Activated T-helper 1 cell treated with Interleukin-2 at 50 U/mL for 16 hours (primary cell): Measurements from ENCODE around the gene AP5M1.
"Not testable (repeated sequence)": the region's sequence is repeated elsewhere in the genome, so short reads cannot be mapped to it uniquely, and the experiment has no call there.

ENCODE experiments used
- DNase-seq: peaks from one replicate; pipeline ENCODE4 v3.0.0-alpha.2; 2020; ENCODE audit warnings: low read depth

AP5M1 gene

GRCh38 chr14:57268161-57269069 lies at the start of gene AP5M1, which contains the start of gene EXOC5:
AP5M1 (plus strand) TSS chr14:57268971; CDS start chr14:57269315, 344 bp downstream.
EXOC5 (minus strand) TSS chr14:57268905; CDS start chr14:57268648, 257 bp downstream.
- DNase-seq: peak; percentile 86

DNA sequence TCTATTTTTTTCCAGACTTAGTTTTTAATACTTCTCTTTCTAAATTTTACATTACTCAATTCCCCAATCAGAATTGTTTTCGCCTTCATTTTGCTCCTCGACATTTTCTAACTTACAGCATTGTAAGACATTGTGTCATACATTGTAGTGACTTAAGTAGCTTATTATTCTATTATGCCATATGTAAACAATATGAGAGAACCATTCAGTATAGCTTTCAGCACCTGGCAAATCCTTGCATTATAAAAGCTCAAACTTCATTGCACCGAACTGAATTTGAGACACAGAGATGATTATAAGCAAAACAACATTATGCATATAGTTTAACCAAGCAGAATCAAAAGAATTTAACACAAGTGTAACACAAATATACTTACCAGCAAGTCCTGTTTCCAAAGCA lies 46.8 kb upstream of the AP5M1 start:
- DNase-seq: no peak

- DNase-seq: no peak
Measured at GRCh38 chr14:57227083-57227482, 41.7 kb upstream of the AP5M1 start.

DNA sequence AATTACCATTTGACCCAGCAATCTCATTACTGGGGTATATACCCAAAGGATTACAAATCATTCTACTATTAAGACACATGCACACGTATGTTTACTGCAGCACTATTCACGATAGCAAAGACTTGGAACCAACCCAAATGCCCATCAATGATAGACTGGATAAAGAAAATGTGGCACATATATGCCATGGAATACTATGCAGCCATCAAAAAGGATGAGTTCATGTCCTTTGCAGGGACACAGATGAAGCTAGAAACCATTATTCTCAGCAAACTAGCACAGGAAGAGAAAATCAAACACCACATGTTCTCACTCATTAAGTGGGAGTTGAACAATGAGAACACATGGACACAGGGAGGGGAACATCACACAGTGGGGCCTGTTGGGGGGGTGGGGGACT lies 40.5 kb upstream of the AP5M1 start:
- not testable (repeated sequence) for DNase-seq

- no peak for DNase-seq
Measured at GRCh38 chr14:57232006-57232405, 36.8 kb upstream of the AP5M1 start.

DNA sequence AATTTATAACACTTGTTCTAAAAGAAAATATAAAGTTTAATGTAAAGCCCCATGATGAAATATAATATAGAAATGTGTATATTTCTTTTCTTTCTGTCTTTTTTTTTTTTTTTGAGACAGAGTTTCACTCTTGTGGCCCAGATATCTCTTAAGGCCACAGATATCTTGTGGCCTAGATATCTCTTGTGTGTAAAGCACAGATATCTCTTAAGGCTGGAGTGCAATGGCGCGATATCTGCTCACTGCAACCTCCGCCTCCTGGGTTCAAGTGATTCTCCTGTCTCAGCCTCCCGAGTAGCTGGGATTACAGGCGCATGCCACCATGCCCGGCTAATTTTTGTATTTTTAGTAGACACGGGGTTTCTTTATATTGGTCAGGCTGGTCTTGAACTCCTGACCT lies 28.7 kb upstream of the AP5M1 start:
- not testable (repeated sequence) for DNase-seq

DNA sequence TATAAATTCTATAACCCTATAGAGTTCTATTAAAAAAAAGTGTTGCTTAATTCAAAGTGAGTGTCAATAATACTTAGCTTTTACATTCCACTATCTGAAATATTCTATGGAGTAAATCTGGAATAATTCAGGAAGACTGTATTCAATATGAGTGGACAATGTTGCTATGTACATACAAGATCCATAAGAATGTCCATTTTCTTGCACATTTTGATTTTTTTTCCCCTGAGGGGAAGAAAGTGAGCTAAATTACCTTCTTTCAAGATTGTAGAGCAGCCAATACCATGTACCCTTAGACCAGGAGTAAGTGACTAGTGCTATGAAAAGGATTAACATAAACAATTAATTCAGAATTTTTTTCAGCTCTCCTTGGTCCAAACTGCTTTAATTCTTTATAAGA lies 25.5 kb upstream of the AP5M1 start:
- no peak for DNase-seq

DNA sequence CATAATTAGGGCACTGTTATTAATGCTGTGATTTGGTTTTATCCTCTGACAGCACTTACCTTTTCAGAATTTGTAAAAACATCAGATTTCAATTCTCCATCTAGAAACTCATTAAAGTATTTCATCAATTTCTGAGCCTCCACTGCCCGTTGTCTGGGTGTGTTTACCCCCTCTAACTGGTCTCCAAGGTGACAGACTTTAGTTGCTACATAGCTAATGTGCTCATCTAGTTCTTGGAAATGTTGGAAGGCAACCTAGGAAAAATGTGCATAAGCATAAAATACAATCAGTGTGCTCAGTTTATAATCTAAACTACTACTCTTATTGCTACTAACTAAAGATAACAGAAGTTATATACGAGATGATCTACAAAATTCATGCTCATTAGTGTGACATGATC lies 24.7 kb upstream of the AP5M1 start:
- DNase-seq: no peak

DNA sequence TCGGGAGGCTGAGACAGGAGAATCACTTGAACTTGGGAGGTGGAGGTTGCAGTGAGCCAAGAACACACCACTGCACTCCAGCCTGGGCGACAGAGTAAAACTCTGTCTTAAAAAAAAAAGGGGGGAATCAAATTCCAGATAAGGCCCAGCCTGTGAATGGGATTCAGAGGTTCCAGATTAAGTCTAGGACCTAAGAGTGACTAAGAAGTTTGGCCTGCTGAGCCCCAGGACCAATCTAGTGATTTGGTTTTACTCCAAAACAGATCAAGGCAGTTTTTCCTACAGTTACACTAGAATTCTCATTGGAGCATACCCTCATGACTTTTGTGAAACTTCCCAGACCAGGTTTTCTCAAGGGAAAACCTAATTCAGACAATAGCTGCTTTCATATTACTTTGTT lies 22.8 kb upstream of the AP5M1 start:
- DNase-seq: no peak

- no peak for DNase-seq
Measured at GRCh38 chr14:57246933-57247657, 21.7 kb upstream of the AP5M1 start.

GRCh38 chr14:57254884-57255283 lies 13.9 kb upstream of the AP5M1 start:
- DNase-seq: no peak

GRCh38 chr14:57258221-57258620 lies 10.6 kb upstream of the AP5M1 start:
- DNase-seq: not testable (repeated sequence)

DNA sequence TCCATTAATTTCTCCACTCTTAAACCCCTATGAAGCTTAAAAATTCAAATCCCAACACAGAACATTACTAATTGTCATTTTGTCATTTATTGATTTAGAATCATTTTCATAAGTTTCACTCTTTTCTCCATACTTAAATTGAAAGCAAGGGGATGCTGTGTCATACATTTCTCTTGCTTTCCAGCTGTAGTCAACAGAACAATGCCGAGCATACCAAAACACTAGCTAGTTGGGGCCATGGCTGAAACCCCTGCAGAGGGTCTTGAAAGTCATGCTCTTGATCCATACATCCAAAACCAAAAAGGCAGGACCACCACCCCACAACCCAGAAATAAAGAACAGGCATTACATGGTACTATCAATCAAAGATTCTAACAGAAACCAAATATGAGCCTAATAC lies 9.1 kb upstream of the AP5M1 start:
- DNase-seq: no peak

GRCh38 chr14:57261604-57262003 lies 7.2 kb upstream of the AP5M1 start:
- no peak for DNase-seq

- DNase-seq: no peak
Measured at GRCh38 chr14:57262117-57262516, 6.7 kb upstream of the AP5M1 start.

GRCh38 chr14:57266065-57266464 lies 2.7 kb upstream of the AP5M1 start:
- DNase-seq: no peak

- no peak for DNase-seq
Measured at GRCh38 chr14:57273236-57273635, 4.5 kb downstream of the AP5M1 start.

GRCh38 chr14:57274551-57274950 lies 5.8 kb downstream of the AP5M1 start:
- no peak for DNase-seq

- no peak for DNase-seq
Measured at GRCh38 chr14:57275023-57275664, 6.4 kb downstream of the AP5M1 start.

DNA sequence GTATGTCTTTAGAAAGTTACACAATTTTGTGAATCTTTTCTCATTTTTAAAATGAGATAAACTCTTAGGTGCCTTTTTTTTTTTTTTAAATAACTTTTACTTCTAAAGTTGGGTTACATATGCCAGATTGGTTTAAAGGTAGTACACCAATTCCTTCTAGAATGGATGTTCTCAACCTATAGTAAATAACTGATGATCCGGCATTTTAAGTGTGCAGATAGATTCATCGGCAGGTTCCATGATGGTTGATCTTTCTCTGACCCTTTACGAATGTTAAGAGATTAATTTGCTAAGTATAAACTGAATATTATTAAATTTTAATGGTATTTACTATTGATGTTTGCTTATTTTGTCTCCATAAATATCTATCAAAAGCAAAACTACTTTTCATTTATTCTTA lies 8.3 kb downstream of the AP5M1 start:
- no peak for DNase-seq

DNA sequence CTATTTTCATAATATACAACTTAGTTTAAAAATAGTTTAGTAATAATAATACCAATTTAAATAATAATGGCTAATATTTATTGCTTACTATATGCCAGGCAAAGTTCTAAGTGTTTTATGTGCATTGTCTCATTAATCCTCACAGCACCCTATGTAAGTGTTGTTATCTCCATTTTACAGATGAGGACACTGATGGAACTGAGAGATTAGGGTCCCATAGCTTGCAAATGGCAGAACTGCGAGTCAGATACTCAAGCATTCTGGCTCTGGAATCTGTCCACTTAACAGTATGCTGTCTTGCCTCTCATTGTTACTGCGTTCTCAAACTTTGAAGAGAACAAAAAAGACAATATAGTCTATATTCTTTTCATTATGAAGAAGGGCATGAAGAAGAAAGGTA lies 19.0 kb downstream of the AP5M1 start:
- DNase-seq: no peak

DNA sequence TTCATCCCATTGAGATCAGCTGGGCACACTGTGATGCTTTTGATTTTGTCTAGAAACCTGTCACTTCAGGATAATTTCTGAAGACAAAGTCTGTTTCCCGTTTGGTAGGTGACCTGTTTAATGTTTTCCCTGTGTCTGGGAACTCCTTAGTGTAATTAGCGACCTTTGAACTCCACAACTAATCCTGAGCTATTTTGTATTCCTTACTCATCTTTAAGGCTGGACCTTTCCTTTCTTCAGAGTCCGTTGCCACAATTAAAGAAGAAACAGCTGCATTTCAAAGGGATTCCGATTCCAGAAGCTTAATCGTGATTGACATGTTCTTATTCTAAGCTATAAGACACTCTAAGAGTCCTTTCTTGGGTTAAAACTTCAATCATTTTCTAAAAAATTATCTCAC lies 22.0 kb downstream of the AP5M1 start:
- no peak for DNase-seq
